Raji (cell line): ENCODE results near the gene ERVW-1.
"Not testable (repeated sequence)": the region's sequence is repeated elsewhere in the genome, so short reads cannot be mapped to it uniquely, and the experiment has no call there.

Source experiments
- POLR2A ChIP-seq: IDR thresholded peaks from 2 replicates; pipeline ENCODE4 v1.6.1; 2011; ENCODE audit warnings: low read depth, low read length, control low read depth; ENCODE audit not compliant: insufficient read depth

The ERVW-1 gene, protein sequence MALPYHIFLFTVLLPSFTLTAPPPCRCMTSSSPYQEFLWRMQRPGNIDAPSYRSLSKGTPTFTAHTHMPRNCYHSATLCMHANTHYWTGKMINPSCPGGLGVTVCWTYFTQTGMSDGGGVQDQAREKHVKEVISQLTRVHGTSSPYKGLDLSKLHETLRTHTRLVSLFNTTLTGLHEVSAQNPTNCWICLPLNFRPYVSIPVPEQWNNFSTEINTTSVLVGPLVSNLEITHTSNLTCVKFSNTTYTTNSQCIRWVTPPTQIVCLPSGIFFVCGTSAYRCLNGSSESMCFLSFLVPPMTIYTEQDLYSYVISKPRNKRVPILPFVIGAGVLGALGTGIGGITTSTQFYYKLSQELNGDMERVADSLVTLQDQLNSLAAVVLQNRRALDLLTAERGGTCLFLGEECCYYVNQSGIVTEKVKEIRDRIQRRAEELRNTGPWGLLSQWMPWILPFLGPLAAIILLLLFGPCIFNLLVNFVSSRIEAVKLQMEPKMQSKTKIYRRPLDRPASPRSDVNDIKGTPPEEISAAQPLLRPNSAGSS

DNA sequence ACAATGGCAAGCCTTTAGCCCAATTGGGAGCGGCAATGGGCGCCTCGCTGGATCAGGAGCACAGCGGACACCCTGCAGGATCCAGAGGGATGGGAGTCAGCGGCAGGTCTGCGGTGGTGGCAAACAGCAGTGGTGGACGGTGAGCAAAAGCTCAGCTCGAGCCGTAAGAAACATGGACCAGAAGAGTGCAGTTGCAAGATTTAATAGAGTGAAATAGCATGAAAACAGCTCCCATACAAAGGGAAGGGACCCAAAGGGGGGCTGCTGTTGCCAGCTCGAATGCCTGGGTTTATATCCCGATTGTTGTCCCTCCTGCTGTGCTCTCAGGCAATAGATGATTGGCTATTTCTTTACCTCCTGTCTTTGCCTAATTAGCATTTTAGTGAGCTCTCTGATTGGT is at the start of gene ERVW-1:
ERVW-1 (minus strand) TSS at position 266 of the 400 bp plus-strand sequence. CDS start 7,565 bp downstream, outside the sequence.
- not testable (repeated sequence) for TF ChIP-seq POLR2A

DNA sequence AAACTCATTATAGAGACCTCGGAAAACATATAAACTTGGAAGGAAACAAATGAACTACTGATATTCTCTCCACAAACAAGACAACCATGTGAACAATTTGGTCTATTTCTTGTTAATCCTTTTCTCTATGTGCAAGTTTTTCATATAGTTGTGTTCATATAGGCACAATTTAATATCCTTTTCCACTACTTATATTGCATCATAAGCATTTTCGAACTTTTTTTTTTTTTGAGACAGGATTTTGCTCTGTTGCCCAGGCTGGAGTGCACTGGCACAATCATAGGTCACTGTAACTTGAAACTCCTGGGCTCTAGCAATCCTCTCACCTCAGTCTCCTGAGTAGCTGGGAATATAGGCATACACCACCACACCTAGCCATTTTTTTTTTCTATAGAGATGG is 45.4 kb upstream of the ERVW-1 start:
- no peak for TF ChIP-seq POLR2A

GRCh38 chr7:92520024-92520423 is 42.3 kb upstream of the ERVW-1 start:
- no peak for TF ChIP-seq POLR2A

GRCh38 chr7:92517631-92518030 is 39.9 kb upstream of the ERVW-1 start:
- TF ChIP-seq POLR2A, result no peak

DNA sequence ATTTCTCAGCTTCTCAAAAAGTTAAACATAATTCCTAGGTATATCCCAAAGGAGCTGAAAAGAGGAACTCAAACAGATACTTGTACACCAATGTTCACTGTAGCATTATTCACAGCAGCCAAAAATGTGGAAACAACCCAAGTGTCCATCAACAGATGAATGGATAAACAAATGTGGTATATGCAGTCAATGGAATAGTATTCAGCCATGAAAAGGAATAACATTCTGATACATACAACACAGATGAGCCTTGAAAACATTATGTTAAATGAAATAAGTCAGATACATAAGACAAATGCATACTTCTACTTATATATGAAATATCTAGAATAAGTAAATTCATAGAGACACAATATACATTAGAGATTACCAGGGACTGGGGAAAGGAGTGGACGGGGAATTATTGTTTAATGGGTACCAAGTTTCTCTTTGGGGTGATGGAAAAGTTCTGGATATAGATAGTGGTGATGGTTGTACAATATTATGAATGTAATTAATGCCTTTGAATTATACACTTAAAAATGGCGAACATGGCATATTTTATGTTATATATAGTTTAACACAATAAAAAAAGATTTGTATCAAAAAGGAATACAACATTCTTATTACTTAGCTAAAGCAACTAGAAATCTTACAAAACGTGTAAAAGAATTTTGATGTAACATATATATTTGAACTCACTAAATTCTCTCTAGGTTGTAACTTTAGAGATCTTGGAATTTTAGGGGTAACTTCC is 35.6 kb upstream of the ERVW-1 start:
- TF ChIP-seq POLR2A, result no peak

DNA sequence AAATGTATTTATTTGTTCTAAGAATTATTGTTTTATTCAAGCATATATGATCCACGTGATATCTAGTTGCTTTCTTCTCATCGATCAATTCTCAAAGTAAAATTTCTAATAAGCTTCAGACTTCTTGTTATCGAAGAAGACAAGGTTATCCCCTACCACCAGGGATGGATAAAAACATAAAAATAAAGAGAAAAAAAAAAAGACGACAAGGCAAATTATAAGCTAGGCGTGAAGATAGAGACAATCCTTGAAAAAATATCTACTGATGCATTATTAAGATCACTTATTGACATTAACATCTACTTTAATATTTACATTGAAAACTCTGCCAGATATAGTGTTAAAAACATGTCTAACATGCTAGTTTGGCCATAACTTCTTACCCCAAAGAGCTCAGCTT is 31.2 kb upstream of the ERVW-1 start:
- TF ChIP-seq POLR2A, result no peak

DNA sequence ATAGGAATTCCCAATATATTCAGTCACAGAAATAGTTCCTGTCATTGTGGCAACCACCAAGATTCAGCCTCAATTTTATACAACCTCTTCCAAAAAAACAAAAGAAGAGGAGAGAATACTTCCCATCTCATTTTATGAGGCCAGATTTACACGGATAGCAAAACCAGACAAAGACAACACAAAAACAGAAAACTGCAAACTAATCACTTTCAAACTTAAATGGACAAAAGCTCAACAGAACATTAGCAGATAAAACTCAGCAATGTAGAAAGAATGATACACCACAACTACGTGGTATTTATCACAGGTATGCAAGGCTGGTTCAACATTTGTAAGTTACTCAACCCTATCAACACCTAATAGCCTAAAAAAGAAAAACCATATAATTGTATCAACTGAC is 28.6 kb upstream of the ERVW-1 start:
- TF ChIP-seq POLR2A, result no peak

DNA sequence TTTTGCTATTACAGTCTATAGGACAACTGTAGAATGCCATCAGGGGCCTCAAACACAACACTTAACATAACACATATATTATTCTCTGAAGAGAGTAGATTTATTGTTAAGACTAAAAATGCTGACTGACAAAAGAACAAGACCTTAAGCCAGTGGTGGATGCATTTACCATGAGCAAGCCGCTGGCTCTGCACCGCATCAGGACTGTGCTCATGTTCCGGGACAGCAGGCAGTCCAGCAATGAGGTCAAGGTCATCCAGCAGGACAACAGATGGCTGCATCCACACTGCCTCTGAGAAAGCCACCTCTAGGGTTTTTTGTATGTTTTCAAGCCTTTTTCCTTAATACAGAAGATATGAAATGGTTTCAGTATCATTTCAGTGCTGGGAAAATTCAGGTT is 26.8 kb upstream of the ERVW-1 start:
- TF ChIP-seq POLR2A, result no peak

DNA sequence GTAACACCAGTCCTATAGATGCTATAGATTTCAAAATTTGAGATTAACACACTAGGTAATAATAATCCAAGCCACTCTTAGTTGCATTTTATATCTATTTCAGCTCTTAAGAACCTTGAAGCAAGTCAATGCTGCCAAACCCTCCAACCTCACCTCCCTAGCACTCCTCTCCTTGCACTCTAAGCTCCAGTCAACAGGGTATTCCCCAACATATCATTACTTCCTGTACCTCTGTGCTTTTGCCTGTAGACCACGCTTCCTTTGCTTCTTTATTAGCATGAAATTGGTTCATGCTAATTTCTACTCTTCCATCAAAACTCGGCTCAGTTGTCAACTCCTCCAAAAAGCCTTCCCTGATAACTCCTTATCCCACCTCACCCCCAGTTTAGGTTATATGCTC is 26.0 kb upstream of the ERVW-1 start:
- no peak for TF ChIP-seq POLR2A

GRCh38 chr7:92498557-92498956 is 20.8 kb upstream of the ERVW-1 start:
- TF ChIP-seq POLR2A, result no peak

DNA sequence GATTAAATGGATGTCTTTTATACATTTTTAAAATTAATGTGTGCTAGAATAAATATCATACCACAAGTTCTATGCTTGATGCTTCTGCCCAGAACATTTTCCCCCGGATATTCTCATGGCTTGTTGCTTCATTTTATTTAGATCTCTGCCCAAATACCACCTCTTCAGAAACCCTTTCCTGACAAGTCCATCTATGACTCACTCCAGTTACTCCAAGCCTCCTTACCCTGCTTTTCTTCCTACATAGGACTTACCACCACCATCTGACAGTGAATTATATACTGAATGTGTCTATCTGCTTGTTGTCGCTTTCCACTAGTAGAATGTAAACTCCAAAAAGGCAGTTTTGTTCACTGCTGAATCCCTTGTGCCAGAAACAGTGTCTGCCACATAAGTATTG is 19.1 kb upstream of the ERVW-1 start:
- TF ChIP-seq POLR2A, result no peak

DNA sequence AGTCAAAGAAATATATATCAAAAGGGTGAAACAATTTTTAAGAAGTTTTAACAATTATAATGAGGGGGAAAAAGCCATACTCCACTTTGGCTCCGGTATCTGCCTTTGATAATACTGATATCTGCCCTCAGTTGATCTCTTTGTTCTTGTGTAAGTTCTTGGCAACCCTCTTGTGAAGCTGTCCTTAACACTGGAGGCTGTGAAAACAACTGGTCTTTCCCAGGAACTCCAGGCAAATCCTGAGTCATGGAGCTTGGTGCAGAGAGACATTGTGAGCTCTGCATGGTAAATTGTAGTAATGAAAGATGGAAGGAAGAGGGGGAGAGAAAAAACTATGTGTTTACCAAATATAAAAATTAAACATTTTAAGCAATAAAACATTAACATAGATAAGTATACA is 11.9 kb upstream of the ERVW-1 start:
- TF ChIP-seq POLR2A, result no peak

DNA sequence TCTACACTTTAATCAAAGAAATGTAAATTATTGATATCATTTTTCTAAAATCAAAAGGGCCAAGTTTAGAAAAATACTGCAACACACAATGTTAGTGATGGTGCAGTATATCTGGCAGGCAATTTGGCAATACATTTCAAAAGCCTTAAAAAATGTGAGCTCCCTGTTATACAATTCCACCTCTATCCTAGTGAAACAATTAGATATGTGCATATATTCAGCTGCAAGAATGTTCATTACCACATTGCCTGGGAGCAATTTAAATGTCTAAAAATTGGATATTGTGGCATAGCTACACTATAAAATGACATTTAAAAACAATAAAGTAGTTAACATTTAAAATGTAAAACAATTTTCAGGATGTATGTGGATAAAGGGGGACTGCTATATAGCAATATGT is 10.1 kb upstream of the ERVW-1 start:
- no peak for TF ChIP-seq POLR2A

DNA sequence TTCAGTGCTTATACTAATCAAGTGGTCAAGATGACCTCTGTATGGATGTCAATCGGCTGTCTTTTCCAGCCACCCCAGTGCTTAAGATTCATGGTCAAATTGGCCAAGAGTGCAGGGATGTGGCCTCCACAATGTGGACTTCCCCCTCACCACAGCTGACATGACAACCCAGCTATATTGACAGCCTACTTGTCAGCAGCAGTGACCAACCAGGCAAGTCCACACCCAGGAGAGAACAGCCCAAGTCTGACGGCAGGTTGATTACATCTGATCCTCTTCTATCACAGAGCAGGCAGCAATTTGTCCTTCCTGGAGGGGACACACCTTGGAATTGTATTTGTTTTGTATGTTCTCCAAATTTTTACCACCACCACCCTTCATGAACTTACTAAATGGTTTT is 8.2 kb upstream of the ERVW-1 start:
- TF ChIP-seq POLR2A, result no peak

DNA sequence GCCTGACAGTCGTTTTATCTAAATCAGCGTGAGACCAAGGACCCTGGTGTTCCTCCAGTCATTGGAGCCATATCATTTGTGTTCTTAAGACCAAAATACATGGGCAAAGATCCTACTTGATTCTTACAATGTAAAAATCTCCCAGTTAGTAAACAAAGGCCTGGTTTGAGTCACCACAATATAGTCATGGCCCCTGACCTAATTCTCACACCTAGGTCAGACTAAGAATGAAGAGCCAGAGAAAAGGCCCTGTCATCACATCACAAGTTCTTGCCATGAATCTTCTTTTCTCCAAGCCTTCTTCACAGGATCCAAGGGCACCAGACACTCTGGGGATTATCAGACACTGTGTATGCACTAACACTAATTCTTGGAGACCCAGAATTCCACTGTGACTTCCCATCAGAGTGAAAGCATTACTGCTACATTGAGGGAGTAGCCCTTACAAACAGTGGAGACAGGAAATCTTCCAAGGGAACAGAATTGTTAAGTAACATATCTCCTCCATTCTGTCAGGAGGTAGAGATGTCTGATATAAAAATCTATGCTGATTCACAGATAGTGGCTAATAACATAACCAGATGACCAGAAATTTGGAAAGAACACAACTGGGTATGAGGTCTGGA is 7.6 kb upstream of the ERVW-1 start:
- TF ChIP-seq POLR2A, result no peak

DNA sequence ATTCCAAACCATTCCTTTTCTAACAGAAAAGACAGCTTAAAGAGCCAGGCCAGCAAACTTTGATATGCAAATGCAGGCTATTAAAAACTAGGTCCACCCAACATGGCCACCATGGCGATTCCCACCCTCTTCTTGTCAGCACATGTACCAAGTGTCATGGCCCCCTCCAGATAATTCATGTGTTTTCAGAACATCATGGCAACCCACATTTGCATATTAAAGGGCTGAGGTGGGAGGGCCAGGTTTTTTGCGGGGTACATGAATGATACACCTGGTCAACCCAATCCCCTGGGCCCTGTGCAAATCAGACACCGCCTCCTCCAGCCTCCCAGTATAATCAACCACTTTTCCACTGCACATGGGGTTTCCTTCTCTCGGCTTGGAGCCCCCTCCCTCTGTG is 965 bp upstream of the ERVW-1 start:
- TF ChIP-seq POLR2A, result no peak
